Natural killer cell (primary cell): ENCODE data around the gene KCNA2. TPM values are rescaled to one million over a fixed set of nuclear protein-coding genes. Genes with fewer than 3 reads are reported as not detected.

Source experiments
- ATAC-seq, 3 donors: fragments of 150-1000 bp in 2 of 3; fragments of 200-7000 bp in 1 of 3; cut with Tn5 transposase; 1 replicate in 1 of 3; 2 replicates in 2 of 3; pipeline ENCODE4 v1.10.0; 2021; ENCODE audit warnings: mild to moderate bottlenecking in 2 of 3, moderate library complexity in 2 of 3
- DNase-seq, 2 donors: peaks; one replicate each; pipeline versions ENCODE4 v3.0.0 to v3.0.0-alpha.2; 2013 to 2021; ENCODE audit warnings: mixed read lengths in 1 of 2
- H3K27ac ChIP-seq: one replicate; pipeline ENCODE4 v1.5.1; 2013; ENCODE audit warnings: mild to moderate bottlenecking, low read length
- H3K27me3 ChIP-seq: one replicate; pipeline ENCODE4 v1.6.1; 2013; ENCODE audit warnings: low read length; ENCODE audit not compliant: control insufficient read depth, insufficient read depth
- H3K36me3 ChIP-seq: one replicate; pipeline ENCODE4 v1.6.1; 2013; ENCODE audit warnings: low read length; ENCODE audit not compliant: control insufficient read depth, insufficient read depth
- H3K4me1 ChIP-seq: one replicate; pipeline ENCODE4 v1.6.1; 2013; ENCODE audit warnings: low read length; ENCODE audit not compliant: control insufficient read depth, insufficient read depth
- H3K4me3 ChIP-seq: one replicate; pipeline ENCODE4 v1.5.1; 2013; ENCODE audit warnings: low read length
- H3K9me3 ChIP-seq: one replicate; pipeline ENCODE4 v1.6.1; 2013; ENCODE audit warnings: low read length; ENCODE audit not compliant: control insufficient read depth, insufficient read depth
- H3K27ac Mint-ChIP-seq, 2 donors: one replicate each; pipeline ENCODE4 v1.8.0; 2022; ENCODE audit warnings: mild to moderate bottlenecking in 2 of 2, mixed read lengths in 2 of 2, moderate library complexity in 1 of 2
- H3K27me3 Mint-ChIP-seq, 2 donors: one replicate each; pipeline ENCODE4 v1.8.0; 2022; ENCODE audit warnings: low read depth in 2 of 2, mixed read lengths in 2 of 2
- H3K36me3 Mint-ChIP-seq: one replicate; pipeline ENCODE4 v1.8.0; 2022; ENCODE audit warnings: mixed read lengths
- H3K4me1 Mint-ChIP-seq, 2 donors: one replicate each; pipeline ENCODE4 v1.8.0; 2022; ENCODE audit warnings: mixed read lengths in 2 of 2
- H3K4me3 Mint-ChIP-seq: one replicate; pipeline ENCODE4 v1.8.0; 2022; ENCODE audit warnings: mild to moderate bottlenecking, moderate library complexity, mixed read lengths
- H3K9me3 Mint-ChIP-seq, 2 donors: one replicate each; pipeline ENCODE4 v1.8.0; 2022; ENCODE audit warnings: mixed read lengths in 2 of 2
- CTCF ChIP-seq: fragments of 200-600 bp; IDR thresholded peaks from one replicate; pipeline ENCODE4 v1.8.0; 2022; ENCODE audit warnings: antibody characterized with exemption
- WGBS: methylation state at CpG from one replicate; pipeline ENCODE4 v1.1.7; 2013; ENCODE audit warnings: missing lambda C conversion rate; ENCODE audit not compliant: insufficient coverage; 5-methylcytosine and 5-hydroxymethylcytosine counted together
- intact Hi-C: fragments of 100-400 bp; cut with micrococcal nuclease; formaldehyde crosslinking; loops from one replicate; pipeline ENCODE4 v1.14.2; 2022
- total RNA-seq, 4 donors: library from RNA; stranded (reverse); fragments of 120-200 nt in 1 of 4; gene quantifications; one replicate each; pipeline versions ENCODE4 v1.2.3 to v1.2.4, GENCODE V29; 2013 to 2022

Gene KCNA2
- total RNA-seq, 3 donors from 2014 or later (not counting 1 experiment from before 2014, with no cell fraction given), result 0.07 to 2.6 (median 0.26) TPM

GRCh38 chr1:110605446-110605845 lies 712 bp downstream of the KCNA2 start:
- intact Hi-C loops, result no loop called here
- no peak for TF ChIP-seq CTCF
- H3K27ac ChIP-seq, result no peak overlapping the region
- Mint-ChIP-seq H3K9me3 (no peaks in the 10 kb centered on the region), H3K4me1 (peaks cover 0 to 13% of the 10 kb centered on the region in 2 donors), H3K27ac (no peak overlapping the region), H3K36me3 (no peaks in the 10 kb centered on the region), H3K27me3 (peaks cover 52 to 62% of the 10 kb centered on the region in 2 donors), H3K4me3 (peak overlapping the region; percentile 6)
- 88% methylated on average over 6 of the region's 6 CpGs for WGBS
- no peaks in the 10 kb centered on the region for H3K9me3 ChIP-seq
- no peak overlapping the region for H3K4me3 ChIP-seq
- DNase-seq, result no peak
- peaks cover 19% of the 10 kb centered on the region for H3K4me1 ChIP-seq
- H3K27me3 ChIP-seq, result peaks cover 25% of the 10 kb centered on the region
- no peak for ATAC-seq
- no peaks in the 10 kb centered on the region for H3K36me3 ChIP-seq

- intact Hi-C loops, result no loop called here
- Histone ChIP-seq H3K27ac (no peak overlapping the region), H3K9me3 (no peaks in the 10 kb centered on the region), H3K4me1 (peaks cover 19% of the 10 kb centered on the region), H3K4me3 (no peak overlapping the region), H3K36me3 (no peaks in the 10 kb centered on the region), H3K27me3 (peaks cover 25% of the 10 kb centered on the region)
- H3K36me3 Mint-ChIP-seq, result no peaks in the 10 kb centered on the region
- TF ChIP-seq CTCF, result no peak
- 80% methylated on average over 9 of the region's 9 CpGs for WGBS
- H3K4me3 Mint-ChIP-seq, result no peak overlapping the region
- DNase-seq, result no peak
- H3K4me1 Mint-ChIP-seq, result peaks cover 0 to 13% of the 10 kb centered on the region in 2 donors
- H3K9me3 Mint-ChIP-seq, result no peaks in the 10 kb centered on the region
- ATAC-seq, result no peak
- no peak overlapping the region for H3K27ac Mint-ChIP-seq
- H3K27me3 Mint-ChIP-seq, result peaks cover 45 to 54% of the 10 kb centered on the region in 2 donors
These were observed 1.5 kb downstream of the KCNA2 start for GRCh38 chr1:110604586-110605148.

GRCh38 chr1:110603058-110603457 lies 3.1 kb downstream of the KCNA2 start:
- TF ChIP-seq CTCF, result no peak
- Histone ChIP-seq H3K9me3 (no peaks in the 10 kb centered on the region), H3K27ac (no peak overlapping the region), H3K4me3 (no peak overlapping the region), H3K4me1 (peaks cover 19% of the 10 kb centered on the region), H3K27me3 (peaks cover 18% of the 10 kb centered on the region), H3K36me3 (no peaks in the 10 kb centered on the region)
- ATAC-seq (no peak), DNase-seq (no peak)
- Mint-ChIP-seq H3K4me1 (peaks cover 0 to 13% of the 10 kb centered on the region in 2 donors), H3K9me3 (no peaks in the 10 kb centered on the region), H3K27ac (no peak overlapping the region), H3K36me3 (no peaks in the 10 kb centered on the region), H3K4me3 (no peak overlapping the region), H3K27me3 (peaks cover 35 to 38% of the 10 kb centered on the region in 2 donors)
- 100% methylated on average over 2 of the region's 3 CpGs for WGBS
- intact Hi-C loops, result no loop called here

- TF ChIP-seq CTCF, result no peak
- H3K36me3 ChIP-seq, result no peaks in the 10 kb centered on the region
- no peak overlapping the region for H3K4me3 ChIP-seq
- peaks cover 12% of the 10 kb centered on the region for H3K27me3 ChIP-seq
- H3K9me3 Mint-ChIP-seq, result no peaks in the 10 kb centered on the region
- H3K36me3 Mint-ChIP-seq, result no peaks in the 10 kb centered on the region
- peaks cover 34 to 38% of the 10 kb centered on the region in 2 donors for H3K27me3 Mint-ChIP-seq
- no peak overlapping the region for H3K4me3 Mint-ChIP-seq
- intact Hi-C loops, result no loop called here
- no peak overlapping the region for H3K27ac Mint-ChIP-seq
- H3K27ac ChIP-seq, result no peak overlapping the region
- 86% methylated on average over 4 of the region's 4 CpGs for WGBS
- H3K9me3 ChIP-seq, result no peaks in the 10 kb centered on the region
- peaks cover 14% of the 10 kb centered on the region for H3K4me1 ChIP-seq
- no peak for DNase-seq
- no peak for ATAC-seq
- peaks cover 0 to 10% of the 10 kb centered on the region in 2 donors for H3K4me1 Mint-ChIP-seq
These were observed 3.7 kb downstream of the KCNA2 start for GRCh38 chr1:110602466-110602865.
